A673 (cell line): ENCODE data around the gene XPNPEP2. TPM values are rescaled to one million over a fixed set of nuclear protein-coding genes. Genes with fewer than 3 reads are reported as not detected.

Experiments
- BruUV-seq: library from RNA; stranded (reverse); fragments of 400-500 nt; replicated peaks from 2 replicates; lab custom pipeline; 2021; lab: Mats Ljungman, UMichigan
- CTCF ChIA-PET: fragments of 300-600 bp; sonication (Branson Sonifier 250); formaldehyde crosslinking; loops from one replicate; lab custom pipeline; 2022; ENCODE audit warnings: antibody characterized with exemption; lab: Charles Lee
- POLR2A ChIA-PET: fragments of 300-600 bp; sonication (Branson Sonifier 250); formaldehyde crosslinking; loops from one replicate; lab custom pipeline; 2022; ENCODE audit warnings: antibody characterized with exemption; ENCODE audit not compliant: low non-redundant PET; lab: Charles Lee
- DNase-seq: peaks from one replicate; pipeline ENCODE4 v3.0.0-alpha.2; 2015; ENCODE audit warnings: low spot score
- H3K27ac ChIP-seq: fragments of 200-600 bp; sonication (generic); 2 replicates; pipeline ENCODE4 v1.5.1; 2016; ENCODE audit warnings: mixed run types, low read depth, mild to moderate bottlenecking, mixed read lengths, antibody characterized with exemption, low read length; ENCODE audit not compliant: poor library complexity, severe bottlenecking
- H3K27me3 ChIP-seq: fragments of 200-600 bp; sonication (generic); replicated peaks from 2 replicates; pipeline ENCODE4 v1.6.1; 2017; ENCODE audit warnings: mixed run types, low read depth, mild to moderate bottlenecking, mixed read lengths, antibody characterized with exemption, low read length; ENCODE audit not compliant: insufficient read depth, poor library complexity
- H3K36me3 ChIP-seq: fragments of 200-600 bp; sonication (generic); 2 replicates; pipeline ENCODE4 v1.6.1; 2016; ENCODE audit warnings: mixed run types, mild to moderate bottlenecking, mixed read lengths, antibody characterized with exemption, low read length; ENCODE audit not compliant: insufficient read depth, poor library complexity, severe bottlenecking
- H3K4me1 ChIP-seq: fragments of 200-600 bp; sonication (generic); 2 replicates; pipeline ENCODE4 v1.6.1; 2017; ENCODE audit warnings: mixed run types, mild to moderate bottlenecking, mixed read lengths, antibody characterized with exemption, low read length; ENCODE audit not compliant: insufficient read depth, poor library complexity, severe bottlenecking
- H3K4me3 ChIP-seq: fragments of 200-600 bp; sonication (generic); 2 replicates; pipeline ENCODE4 v1.5.1; 2016; ENCODE audit warnings: low read depth, mixed run types, mild to moderate bottlenecking, mixed read lengths, low read length; ENCODE audit not compliant: poor library complexity, severe bottlenecking
- H3K9me3 ChIP-seq: fragments of 200-600 bp; sonication (generic); 2 replicates; pipeline ENCODE4 v1.6.1; 2016; ENCODE audit warnings: mixed run types, low read depth, mild to moderate bottlenecking, mixed read lengths, antibody characterized with exemption, low read length; ENCODE audit not compliant: poor library complexity, severe bottlenecking
- EZH2 ChIP-seq: fragments of 200-600 bp; sonication (generic); IDR thresholded peaks from 2 replicates; pipeline ENCODE4 v1.6.1; 2017; ENCODE audit warnings: borderline replicate concordance, low read depth, mild to moderate bottlenecking, mixed read lengths, antibody characterized with exemption, low read length; ENCODE audit not compliant: poor library complexity, severe bottlenecking
- intact Hi-C: fragments of 100-400 bp; cut with micrococcal nuclease; formaldehyde crosslinking; loops from one replicate; pipeline ENCODE4 v1.10.0; 2022; ENCODE audit not compliant: unreplicated experiment
- total RNA-seq: library from RNA; stranded (reverse); gene quantifications from 2 replicates; pipeline ENCODE4 v1.2.3, GENCODE V29; 2021
- TF ChIP-seq, protein P1 (sequence below): fragments of 300-800, 200-600 bp; sonication (generic); conservative IDR thresholded peaks from 2 replicates; pipeline ENCODE4 v1.5.1; 2017; ENCODE audit warnings: low read depth, mild to moderate bottlenecking, antibody characterized with exemption, low read length, moderate library complexity, mixed read lengths

The XPNPEP2 gene
- total RNA-seq, 1 experiment from 2014 or later, result not detected

GRCh38 chrX:129781134-129781672, 42.4 kb downstream of the XPNPEP2 start:
- no peaks in the 10 kb centered on the region for H3K4me1 ChIP-seq
- TF ChIP-seq, protein P1, sequence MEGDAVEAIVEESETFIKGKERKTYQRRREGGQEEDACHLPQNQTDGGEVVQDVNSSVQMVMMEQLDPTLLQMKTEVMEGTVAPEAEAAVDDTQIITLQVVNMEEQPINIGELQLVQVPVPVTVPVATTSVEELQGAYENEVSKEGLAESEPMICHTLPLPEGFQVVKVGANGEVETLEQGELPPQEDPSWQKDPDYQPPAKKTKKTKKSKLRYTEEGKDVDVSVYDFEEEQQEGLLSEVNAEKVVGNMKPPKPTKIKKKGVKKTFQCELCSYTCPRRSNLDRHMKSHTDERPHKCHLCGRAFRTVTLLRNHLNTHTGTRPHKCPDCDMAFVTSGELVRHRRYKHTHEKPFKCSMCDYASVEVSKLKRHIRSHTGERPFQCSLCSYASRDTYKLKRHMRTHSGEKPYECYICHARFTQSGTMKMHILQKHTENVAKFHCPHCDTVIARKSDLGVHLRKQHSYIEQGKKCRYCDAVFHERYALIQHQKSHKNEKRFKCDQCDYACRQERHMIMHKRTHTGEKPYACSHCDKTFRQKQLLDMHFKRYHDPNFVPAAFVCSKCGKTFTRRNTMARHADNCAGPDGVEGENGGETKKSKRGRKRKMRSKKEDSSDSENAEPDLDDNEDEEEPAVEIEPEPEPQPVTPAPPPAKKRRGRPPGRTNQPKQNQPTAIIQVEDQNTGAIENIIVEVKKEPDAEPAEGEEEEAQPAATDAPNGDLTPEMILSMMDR, result no peak
- no peak for TF ChIP-seq EZH2
- ChIA-PET CTCF (no interaction called here), POLR2A (no interaction called here)
- H3K27me3 ChIP-seq, result no peaks in the 10 kb centered on the region
- H3K4me3 ChIP-seq, result no peak overlapping the region
- no peaks in the 10 kb centered on the region for H3K36me3 ChIP-seq
- intact Hi-C loops, result no loop called here
- no peak for DNase-seq
- no peaks in the 10 kb centered on the region for H3K9me3 ChIP-seq
- BruUV-seq, result no TSS peak
- no peak overlapping the region for H3K27ac ChIP-seq

GRCh38 chrX:129781680-129782495, 43.1 kb downstream of the XPNPEP2 start:
- CTCF ChIA-PET, result no interaction called here
- BruUV-seq, result no TSS peak
- H3K4me1 ChIP-seq, result no peaks in the 10 kb centered on the region
- H3K27me3 ChIP-seq, result no peaks in the 10 kb centered on the region
- POLR2A ChIA-PET, result no interaction called here
- no peaks in the 10 kb centered on the region for H3K9me3 ChIP-seq
- no peak for DNase-seq
- intact Hi-C loops, result no loop called here
- no peak for TF ChIP-seq EZH2
- TF ChIP-seq, protein P1, result no peak
- H3K27ac ChIP-seq, result no peak overlapping the region
- no peaks in the 10 kb centered on the region for H3K36me3 ChIP-seq
- no peak overlapping the region for H3K4me3 ChIP-seq

DNA sequence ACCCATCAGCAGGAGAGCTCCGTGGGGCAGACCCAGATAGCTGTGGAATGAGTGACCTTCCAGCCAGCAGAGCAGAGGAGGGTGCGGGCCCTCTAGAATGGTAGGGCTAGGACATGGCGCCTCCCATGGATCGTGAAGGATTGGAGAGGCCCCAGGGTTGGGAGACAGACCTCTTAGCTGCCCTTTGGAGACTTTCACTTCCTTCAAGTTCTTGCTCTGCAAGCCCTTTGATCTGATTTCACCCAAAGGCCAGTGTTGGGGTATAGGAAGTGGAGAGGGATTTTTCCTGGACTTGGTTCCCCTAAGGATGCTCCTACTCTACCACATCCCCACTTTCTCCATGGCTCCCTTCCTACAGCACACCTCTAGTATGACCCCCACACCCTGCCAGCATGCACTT, 43.9 kb downstream of the XPNPEP2 start:
- intact Hi-C loops, result no loop called here
- no TSS peak for BruUV-seq
- CTCF ChIA-PET, result no interaction called here
- DNase-seq, result no peak
- Histone ChIP-seq H3K36me3 (no peaks in the 10 kb centered on the region), H3K4me3 (no peak overlapping the region), H3K4me1 (no peaks in the 10 kb centered on the region), H3K9me3 (no peaks in the 10 kb centered on the region), H3K27ac (no peak overlapping the region), H3K27me3 (no peaks in the 10 kb centered on the region)
- TF ChIP-seq EZH2, result no peak
- TF ChIP-seq, protein P1, result no peak
- POLR2A ChIA-PET, result no interaction called here
